ENCODE data around the gene ARMH2.
"Not testable (repeated sequence)": the region's sequence is repeated elsewhere in the genome, so short reads cannot be mapped to it uniquely, and the experiment has no call there.

Gene ARMH2

GRCh38 chr6:24809728-24810127, 11.0 kb upstream of the ARMH2 start:
- no peak for DNase-seq

GRCh38 chr6:24807584-24807983, 8.9 kb upstream of the ARMH2 start:
- no peak for DNase-seq

GRCh38 chr6:24802271-24803059, 3.7 kb upstream of the ARMH2 start:
- no peak for DNase-seq

- DNase-seq, result no peak
These were observed 811 bp upstream of the ARMH2 start for GRCh38 chr6:24799541-24799915.

- no peak for DNase-seq
These were observed 1.0 kb downstream of the ARMH2 start for GRCh38 chr6:24797596-24798216.

GRCh38 chr6:24796616-24797290, 2.0 kb downstream of the ARMH2 start:
- no peak for DNase-seq

GRCh38 chr6:24795106-24795505, 3.6 kb downstream of the ARMH2 start:
- DNase-seq, result no peak

GRCh38 chr6:24788031-24788665, 10.6 kb downstream of the ARMH2 start:
- no peak for DNase-seq

GRCh38 chr6:24780206-24780605, 18.5 kb downstream of the ARMH2 start:
- no peak for DNase-seq

- no peak for DNase-seq
These were observed 19.2 kb downstream of the ARMH2 start for GRCh38 chr6:24779416-24780016.

- no peak for DNase-seq
These were observed 19.8 kb downstream of the ARMH2 start for GRCh38 chr6:24778878-24779277.

- no peak for DNase-seq
These were observed 20.6 kb downstream of the ARMH2 start for GRCh38 chr6:24778121-24778520.

GRCh38 chr6:24777227-24777626, 21.5 kb downstream of the ARMH2 start:
- no peak for DNase-seq

GRCh38 chr6:24775520-24776058, 23.1 kb downstream of the ARMH2 start:
- DNase-seq, result peak; percentile 49

- peak; percentile 100 for DNase-seq
These were observed 23.8 kb downstream of the ARMH2 start, which contains the start of gene GMNN for GRCh38 chr6:24774696-24775519. Gene GMNN, plus strand, starts transcription at chr6:24774937. Its CDS starts 2,310 bp downstream, at chr6:24777247.

- DNase-seq, result no peak
These were observed 30.4 kb downstream of the ARMH2 start for GRCh38 chr6:24768361-24768760.

GRCh38 chr6:24766680-24767462, 31.8 kb downstream of the ARMH2 start:
- DNase-seq, result no peak

GRCh38 chr6:24765968-24766367, 32.7 kb downstream of the ARMH2 start:
- not testable (repeated sequence) for DNase-seq

GRCh38 chr6:24764833-24765828, 33.6 kb downstream of the ARMH2 start:
- not testable (repeated sequence) for DNase-seq

- no peak for DNase-seq
These were observed 35.1 kb downstream of the ARMH2 start for GRCh38 chr6:24763578-24763977.

All from stimulated activated CD8-positive, alpha-beta memory T cell treated with anti-CD3 and anti-CD28 coated beads, Interleukin-4, amount 100 ng/mL, for 48 hours (primary cell).